Measurements from ENCODE around the gene LINGO3.

Gene LINGO3

DNA sequence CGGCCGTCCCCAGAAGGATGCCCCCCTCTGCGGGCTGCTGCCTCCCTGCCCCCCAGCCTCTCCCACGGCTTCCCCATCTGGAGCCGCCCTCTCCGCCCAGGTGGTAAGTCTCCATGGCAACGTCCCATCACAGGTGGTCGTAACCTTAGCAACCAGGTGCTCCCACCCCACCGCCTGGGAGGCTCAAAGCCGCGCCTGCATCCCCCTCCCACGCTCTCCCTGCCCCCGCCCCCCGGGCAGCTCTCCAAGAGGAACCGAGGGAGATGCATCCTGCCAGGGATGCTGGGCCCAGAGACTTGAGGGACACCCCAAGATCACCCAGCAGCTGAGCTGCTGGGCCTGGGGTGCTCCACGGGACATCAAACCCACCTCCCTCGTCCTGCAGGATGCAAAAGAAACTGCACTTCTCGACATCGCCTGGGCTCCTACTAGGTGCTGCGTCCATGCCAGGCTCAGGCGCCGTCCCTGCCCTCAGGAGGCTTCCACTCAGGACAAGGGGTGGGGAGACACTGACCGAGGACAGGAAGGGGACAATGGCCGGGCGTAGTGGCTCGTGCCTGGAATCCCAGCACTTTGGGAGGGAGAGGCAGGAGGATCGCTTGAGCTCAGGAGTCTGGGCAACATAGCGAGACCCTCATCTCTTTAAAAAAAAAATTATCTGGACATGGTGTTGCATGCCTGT, 5.0 kb upstream of the LINGO3 start:
- no peak overlapping the region for H3K4me3 ChIP-seq (ENCODE audit: low read depth, low read length)
- no peak for DNase-seq (ENCODE audit: low read depth)
- TF ChIP-seq, protein P1, sequence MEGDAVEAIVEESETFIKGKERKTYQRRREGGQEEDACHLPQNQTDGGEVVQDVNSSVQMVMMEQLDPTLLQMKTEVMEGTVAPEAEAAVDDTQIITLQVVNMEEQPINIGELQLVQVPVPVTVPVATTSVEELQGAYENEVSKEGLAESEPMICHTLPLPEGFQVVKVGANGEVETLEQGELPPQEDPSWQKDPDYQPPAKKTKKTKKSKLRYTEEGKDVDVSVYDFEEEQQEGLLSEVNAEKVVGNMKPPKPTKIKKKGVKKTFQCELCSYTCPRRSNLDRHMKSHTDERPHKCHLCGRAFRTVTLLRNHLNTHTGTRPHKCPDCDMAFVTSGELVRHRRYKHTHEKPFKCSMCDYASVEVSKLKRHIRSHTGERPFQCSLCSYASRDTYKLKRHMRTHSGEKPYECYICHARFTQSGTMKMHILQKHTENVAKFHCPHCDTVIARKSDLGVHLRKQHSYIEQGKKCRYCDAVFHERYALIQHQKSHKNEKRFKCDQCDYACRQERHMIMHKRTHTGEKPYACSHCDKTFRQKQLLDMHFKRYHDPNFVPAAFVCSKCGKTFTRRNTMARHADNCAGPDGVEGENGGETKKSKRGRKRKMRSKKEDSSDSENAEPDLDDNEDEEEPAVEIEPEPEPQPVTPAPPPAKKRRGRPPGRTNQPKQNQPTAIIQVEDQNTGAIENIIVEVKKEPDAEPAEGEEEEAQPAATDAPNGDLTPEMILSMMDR (conservative IDR thresholded peaks at IDR 0.05; ENCODE audit: low read depth, low read length) = no peak

DNA sequence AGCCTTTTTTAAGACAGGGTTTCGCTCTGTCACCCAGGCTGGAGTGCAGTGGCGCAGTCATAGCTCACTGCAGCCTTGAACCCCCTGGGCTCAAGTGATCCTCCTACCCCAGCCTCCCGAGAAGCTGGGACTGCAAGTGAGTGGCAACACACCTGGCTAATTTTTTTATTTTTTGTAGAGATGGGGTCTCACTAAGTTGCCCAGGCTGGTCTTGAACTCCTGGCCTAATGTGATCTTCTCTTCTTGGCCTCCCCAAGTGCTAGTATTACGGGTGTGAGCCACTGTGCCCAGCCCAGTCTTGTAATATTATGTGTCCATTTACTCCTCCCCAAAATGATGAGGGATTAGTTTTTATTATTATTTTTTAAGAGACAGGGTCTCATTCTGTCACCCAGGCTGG, 3.1 kb upstream of the LINGO3 start:
- no peak for DNase-seq (ENCODE audit: low read depth)
- TF ChIP-seq, protein P1 (conservative IDR thresholded peaks at IDR 0.05; ENCODE audit: low read depth, low read length) = no peak

DNA sequence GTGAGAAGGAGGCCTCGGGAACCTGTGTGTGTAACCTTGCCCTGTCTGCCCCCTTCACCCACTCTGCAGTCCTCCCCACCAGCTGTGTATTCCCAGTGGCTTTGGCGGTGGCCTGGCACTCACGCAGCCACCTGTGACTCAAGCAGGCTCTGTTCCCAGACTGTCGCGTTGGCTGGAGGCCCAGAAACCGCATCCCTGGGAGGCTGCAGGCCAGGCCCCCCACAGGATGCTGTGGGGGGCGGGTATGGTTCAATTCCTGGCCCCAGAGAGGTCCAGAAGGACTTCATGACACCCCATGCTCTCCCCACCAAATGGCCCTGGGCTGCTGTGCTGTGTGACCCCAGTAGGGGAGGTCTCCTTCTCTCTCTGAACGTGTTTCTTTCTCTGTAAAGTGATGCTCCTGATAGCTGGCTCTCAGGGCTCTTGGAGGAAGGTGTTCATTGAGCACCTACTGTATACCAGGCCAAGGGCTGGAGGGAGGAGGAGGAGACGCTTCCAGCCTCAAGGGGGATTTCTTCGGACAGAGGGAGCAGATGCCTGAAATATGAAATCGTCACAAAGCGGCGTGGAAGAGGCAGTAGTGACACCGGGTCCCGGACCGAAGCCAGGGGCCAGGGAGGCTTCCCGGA, 1.9 kb upstream of the LINGO3 start:
- no peak for DNase-seq (ENCODE audit: low read depth)

More for the DNA sequence above, 3.1 kb upstream of the LINGO3 start:
- H3K4me3 ChIP-seq (ENCODE audit: low read depth, low read length) = no peak overlapping the region

DNA sequence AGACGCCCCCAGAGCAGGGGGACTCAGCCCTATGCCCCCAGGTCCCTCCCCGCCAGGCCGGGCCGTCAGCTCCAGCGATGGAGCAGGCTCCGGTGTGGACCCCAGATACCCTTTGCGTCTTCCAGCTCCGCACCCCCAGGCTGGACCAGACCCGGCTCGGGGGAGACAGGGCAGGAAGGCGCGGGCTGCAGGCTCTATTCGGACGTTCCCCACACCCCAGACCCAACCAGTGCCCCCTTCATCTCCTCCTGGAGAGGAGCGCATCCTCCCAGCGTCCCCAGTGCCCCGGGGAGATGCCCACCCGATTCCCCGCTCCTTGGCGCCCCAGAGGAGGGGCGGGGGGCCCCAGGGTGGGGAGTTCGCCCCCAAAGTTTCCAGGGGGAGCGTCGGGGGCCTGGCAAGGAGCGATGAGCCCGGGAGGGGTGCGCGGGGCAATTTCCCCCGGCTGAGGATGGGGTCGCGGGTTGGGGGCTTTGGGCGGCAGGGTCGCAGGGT, 389 bp downstream of the LINGO3 start:
- TF ChIP-seq, protein P1 (conservative IDR thresholded peaks at IDR 0.05; ENCODE audit: low read depth, low read length) = no peak
- no peak for DNase-seq (ENCODE audit: low read depth)
- no peak overlapping the region for H3K4me3 ChIP-seq (ENCODE audit: low read depth, low read length)

More for the DNA sequence above, 1.9 kb upstream of the LINGO3 start:
- H3K4me3 ChIP-seq (ENCODE audit: low read depth, low read length) = no peak overlapping the region
- TF ChIP-seq, protein P1 (conservative IDR thresholded peaks at IDR 0.05; ENCODE audit: low read depth, low read length) = no peak

DNA sequence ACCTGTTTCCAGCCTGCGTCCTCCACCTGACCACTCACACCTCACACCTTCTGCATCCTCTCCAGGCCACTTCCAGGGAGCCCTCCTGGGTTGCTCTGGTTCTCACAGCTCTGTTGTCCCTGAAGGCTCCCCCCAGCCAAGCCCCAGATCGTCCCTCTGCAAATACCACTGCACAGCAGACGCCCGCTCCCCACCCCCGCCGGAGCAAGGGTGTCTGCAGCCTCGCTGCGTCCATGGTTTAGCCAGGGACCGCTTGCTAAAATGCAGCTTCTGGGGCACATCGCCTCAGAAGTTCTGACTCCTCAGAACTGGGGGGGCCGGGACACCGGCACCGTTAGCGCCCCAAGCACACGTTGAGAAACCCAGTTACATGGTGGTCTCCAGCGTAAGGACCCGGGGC, 983 bp downstream of the LINGO3 start:
- TF ChIP-seq, protein P1 (conservative IDR thresholded peaks at IDR 0.05; ENCODE audit: low read depth, low read length) = no peak
- no peak for DNase-seq (ENCODE audit: low read depth)
- no peak overlapping the region for H3K4me3 ChIP-seq (ENCODE audit: low read depth, low read length)

DNA sequence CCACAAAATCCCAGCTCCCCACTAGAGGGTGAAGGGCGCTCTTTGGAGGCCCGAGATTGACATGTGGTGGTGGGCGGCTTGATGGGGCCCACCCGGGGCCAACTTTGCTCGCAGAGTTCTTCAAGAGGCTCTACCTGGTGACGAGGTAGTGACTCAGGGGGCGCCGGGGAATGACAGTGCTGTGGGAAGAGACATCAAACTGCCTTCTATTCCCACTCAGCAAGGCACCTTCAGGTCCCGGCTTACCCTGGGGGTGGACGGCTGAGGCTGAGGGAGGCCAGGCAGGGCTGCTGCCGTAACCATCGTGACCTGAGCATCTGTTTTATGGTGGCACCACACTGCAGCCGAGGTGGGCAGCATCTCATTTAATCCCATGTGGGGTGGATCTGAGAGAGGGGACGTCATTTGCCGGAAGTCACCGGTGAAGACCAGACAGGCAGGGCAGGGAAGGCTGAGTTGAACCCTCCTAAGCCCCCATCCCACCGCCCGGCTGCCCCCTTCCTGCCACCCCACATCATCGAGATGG, 1.6 kb downstream of the LINGO3 start:
- TF ChIP-seq, protein P1 (conservative IDR thresholded peaks at IDR 0.05; ENCODE audit: low read depth, low read length) = no peak
- no peak for DNase-seq (ENCODE audit: low read depth)
- H3K4me3 ChIP-seq (ENCODE audit: low read depth, low read length) = no peak overlapping the region
